Activated CD8-positive, alpha-beta T cell treated with anti-CD3 and anti-CD28 coated beads for 36 hours (primary cell): ENCODE results near the gene DHRSX. TPM values are rescaled to one million over a fixed set of nuclear protein-coding genes. Genes with fewer than 3 reads are reported as not detected.
"Not testable (repeated sequence)": the region's sequence is repeated elsewhere in the genome, so short reads cannot be mapped to it uniquely, and the experiment has no call there.

Source experiments
- ATAC-seq: fragments of 200-7000 bp; cut with Tn5 transposase; one replicate; pipeline ENCODE4 v1.10.0; 2021; ENCODE audit warnings: mild to moderate bottlenecking, moderate library complexity
- CTCF ChIA-PET: fragments of 350-600 bp; sonication (Branson Sonifier 250); formaldehyde crosslinking; loops from one replicate; lab custom pipeline; 2021; ENCODE audit warnings: antibody characterized with exemption; lab: Charles Lee
- POLR2A ChIA-PET: fragments of 350-600 bp; sonication (Branson Sonifier 250); formaldehyde crosslinking; loops from one replicate; lab custom pipeline; 2021; ENCODE audit warnings: antibody characterized with exemption; lab: Charles Lee
- DNase-seq: peaks from one replicate; pipeline ENCODE4 v3.0.0-alpha.2; 2020
- H3K27ac Mint-ChIP-seq: one replicate; pipeline ENCODE4 v1.8.0; 2021; ENCODE audit warnings: mild to moderate bottlenecking, mixed read lengths
- H3K27me3 Mint-ChIP-seq: one replicate; pipeline ENCODE4 v1.8.0; 2021; ENCODE audit warnings: mixed read lengths
- H3K36me3 Mint-ChIP-seq: one replicate; pipeline ENCODE4 v1.8.0; 2021; ENCODE audit warnings: low read depth, mixed read lengths
- H3K4me1 Mint-ChIP-seq: one replicate; pipeline ENCODE4 v1.8.0; 2021; ENCODE audit warnings: low read depth, mixed read lengths
- H3K4me3 Mint-ChIP-seq: one replicate; pipeline ENCODE4 v1.8.0; 2021; ENCODE audit warnings: mild to moderate bottlenecking, moderate library complexity, mixed read lengths
- H3K9me3 Mint-ChIP-seq: one replicate; pipeline ENCODE4 v1.8.0; 2021; ENCODE audit warnings: mixed read lengths
- CTCF ChIP-seq: fragments of 200-600 bp; IDR thresholded peaks from one replicate; pipeline ENCODE4 v1.8.0; 2022; ENCODE audit warnings: antibody characterized with exemption, mild to moderate bottlenecking
- intact Hi-C: fragments of 100-400 bp; cut with micrococcal nuclease; formaldehyde crosslinking; loops from one replicate; pipeline ENCODE4 v1.10.0; 2022
- total RNA-seq, 2 experiments: library from RNA; stranded (reverse); gene quantifications; one replicate each; pipeline ENCODE4 v1.2.3, GENCODE V29; 2021

DHRSX gene
- total RNA-seq, 2 experiments from 2014 or later = 19.7 to 22.0 TPM

- intact Hi-C loops = no loop called here
- Mint-ChIP-seq H3K27me3 (no peaks in the 10 kb centered on the region), H3K4me1 (no peaks in the 10 kb centered on the region), H3K4me3 (no peak overlapping the region), H3K36me3 (peaks cover 32% of the 10 kb centered on the region), H3K9me3 (peaks cover 11% of the 10 kb centered on the region), H3K27ac (no peak overlapping the region)
- no peak for ATAC-seq
- ChIA-PET POLR2A (no interaction called here), CTCF (no interaction called here)
- TF ChIP-seq CTCF = no peak
- DNase-seq = no peak
Measured at GRCh38 chrX:2391869-2392606, 108.7 kb downstream of the DHRSX start.

- Mint-ChIP-seq H3K27ac (no peak overlapping the region), H3K4me1 (no peaks in the 10 kb centered on the region), H3K36me3 (peaks cover 32% of the 10 kb centered on the region), H3K4me3 (no peak overlapping the region), H3K27me3 (no peaks in the 10 kb centered on the region), H3K9me3 (peaks cover 11% of the 10 kb centered on the region)
- ATAC-seq (no peak), DNase-seq (no peak)
- ChIA-PET POLR2A (no interaction called here), CTCF (no interaction called here)
- no peak for TF ChIP-seq CTCF
- intact Hi-C loops = no loop called here
Measured at GRCh38 chrX:2390754-2391153, 110.0 kb downstream of the DHRSX start.

GRCh38 chrX:2389731-2390130, 111.0 kb downstream of the DHRSX start:
- ATAC-seq, H3K27me3 Mint-ChIP-seq, DNase-seq, POLR2A ChIA-PET, CTCF ChIA-PET, intact Hi-C loops, H3K27ac Mint-ChIP-seq, H3K4me1 Mint-ChIP-seq, H3K4me3 Mint-ChIP-seq: not testable (repeated sequence)
- Mint-ChIP-seq H3K36me3 (peaks cover 30% of the 10 kb centered on the region), H3K9me3 (peaks cover 11% of the 10 kb centered on the region)

- Mint-ChIP-seq H3K4me1 (no peaks in the 10 kb centered on the region), H3K4me3 (no peak overlapping the region), H3K9me3 (peaks cover 11% of the 10 kb centered on the region), H3K36me3 (peaks cover 28% of the 10 kb centered on the region), H3K27me3 (no peaks in the 10 kb centered on the region), H3K27ac (no peak overlapping the region)
- ChIA-PET POLR2A (no interaction called here), CTCF (no interaction called here)
- DNase-seq = no peak
- no peak for TF ChIP-seq CTCF
- intact Hi-C loops = no loop called here
- no peak for ATAC-seq
Measured at GRCh38 chrX:2389324-2389723, 111.5 kb downstream of the DHRSX start.

GRCh38 chrX:2388669-2389068, 112.1 kb downstream of the DHRSX start:
- DNase-seq (no peak), ATAC-seq (no peak)
- Mint-ChIP-seq H3K27me3 (no peaks in the 10 kb centered on the region), H3K4me3 (no peak overlapping the region), H3K27ac (no peak overlapping the region), H3K4me1 (no peaks in the 10 kb centered on the region), H3K9me3 (peaks cover 11% of the 10 kb centered on the region), H3K36me3 (peaks cover 26% of the 10 kb centered on the region)
- ChIA-PET POLR2A (no interaction called here), CTCF (no interaction called here)
- intact Hi-C loops = no loop called here
- TF ChIP-seq CTCF = no peak
